IPS-18a (cell line): ENCODE measurements around the gene IL4R.

Experiments used
- H3K27ac ChIP-seq: one replicate; pipeline ENCODE4 v1.5.1; 2013; ENCODE audit warnings: low read length
- H3K27me3 ChIP-seq: one replicate; pipeline ENCODE4 v1.6.1; 2013; ENCODE audit warnings: mild to moderate bottlenecking, low read length; ENCODE audit not compliant: control insufficient read depth, insufficient read depth
- H3K36me3 ChIP-seq: one replicate; pipeline ENCODE4 v1.6.1; 2013; ENCODE audit warnings: low read depth, low read length; ENCODE audit not compliant: control insufficient read depth
- H3K4me1 ChIP-seq: one replicate; pipeline ENCODE4 v1.6.1; 2013; ENCODE audit warnings: low read depth, low read length; ENCODE audit not compliant: control insufficient read depth
- H3K4me3 ChIP-seq: one replicate; pipeline ENCODE4 v1.5.1; 2013; ENCODE audit warnings: low read length
- H3K9ac ChIP-seq: one replicate; pipeline ENCODE4 v1.6.1; 2013; ENCODE audit warnings: mild to moderate bottlenecking, low read length, moderate library complexity
- H3K9me3 ChIP-seq: one replicate; pipeline ENCODE4 v1.6.1; 2013; ENCODE audit warnings: low read depth, low read length; ENCODE audit not compliant: control insufficient read depth

The IL4R gene

DNA sequence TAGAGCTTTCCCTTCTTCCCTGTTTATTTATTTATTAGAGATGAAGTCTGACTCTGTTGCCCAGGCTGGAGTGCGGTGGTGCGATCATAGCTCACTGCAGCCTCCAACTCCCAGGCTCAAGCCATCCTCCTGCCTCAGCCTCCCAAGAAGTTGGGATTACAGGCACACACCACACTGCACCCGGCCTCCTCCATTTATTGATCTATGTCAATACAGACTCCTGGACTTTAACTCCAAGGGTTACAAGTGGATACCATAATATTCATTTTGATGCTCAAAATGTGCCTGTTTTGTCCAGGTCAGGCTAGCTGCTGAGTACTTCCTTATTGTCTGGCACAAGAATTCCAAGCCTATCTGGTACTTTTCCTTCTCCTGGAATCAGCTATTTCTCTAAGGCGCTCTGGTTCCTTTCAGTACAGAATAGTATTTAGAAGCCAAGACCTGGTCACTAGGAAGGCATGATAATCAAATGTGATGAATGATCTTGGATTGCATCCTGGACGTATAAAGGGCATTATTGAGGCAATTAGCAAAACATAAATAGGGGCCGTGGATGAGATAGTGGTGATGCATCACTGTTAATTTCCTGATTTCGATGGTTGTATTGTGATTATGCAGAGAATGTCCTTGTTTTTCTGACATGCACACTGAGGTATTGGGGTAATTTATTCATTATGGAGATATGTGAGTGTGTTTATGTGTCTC lies 21.7 kb downstream of the IL4R start:
- no peaks in the 10 kb centered on the region for H3K9me3 ChIP-seq
- H3K4me1 ChIP-seq, result peaks cover 11% of the 10 kb centered on the region
- no peak overlapping the region for H3K27ac ChIP-seq
- H3K9ac ChIP-seq, result no peak overlapping the region
- no peaks in the 10 kb centered on the region for H3K36me3 ChIP-seq
- H3K4me3 ChIP-seq, result no peak overlapping the region
- no peaks in the 10 kb centered on the region for H3K27me3 ChIP-seq

DNA sequence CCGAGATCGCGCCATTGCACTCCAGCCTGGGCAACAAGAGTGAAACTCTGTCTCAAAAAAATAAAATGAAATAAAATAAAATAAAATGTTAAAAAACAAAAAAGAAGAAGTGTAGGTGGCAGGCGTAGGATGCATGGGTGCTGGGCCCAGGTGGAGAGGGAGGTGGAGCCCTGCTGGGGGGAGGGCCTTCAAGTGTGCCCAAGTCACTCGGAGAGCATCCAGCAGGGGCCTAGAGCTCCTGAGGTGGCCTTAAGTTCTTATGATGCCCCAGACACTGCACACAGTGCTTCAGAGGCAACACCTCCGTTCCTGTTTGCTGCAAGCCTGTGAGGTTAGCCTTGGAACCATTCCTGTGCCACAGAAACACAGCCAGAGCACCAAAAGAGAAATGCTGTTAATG lies 23.2 kb downstream of the IL4R start:
- Histone ChIP-seq H3K27ac (no peak overlapping the region), H3K4me1 (peaks cover 4% of the 10 kb centered on the region), H3K9ac (no peak overlapping the region), H3K9me3 (no peaks in the 10 kb centered on the region), H3K27me3 (no peaks in the 10 kb centered on the region), H3K36me3 (peaks cover 2% of the 10 kb centered on the region), H3K4me3 (no peak overlapping the region)

DNA sequence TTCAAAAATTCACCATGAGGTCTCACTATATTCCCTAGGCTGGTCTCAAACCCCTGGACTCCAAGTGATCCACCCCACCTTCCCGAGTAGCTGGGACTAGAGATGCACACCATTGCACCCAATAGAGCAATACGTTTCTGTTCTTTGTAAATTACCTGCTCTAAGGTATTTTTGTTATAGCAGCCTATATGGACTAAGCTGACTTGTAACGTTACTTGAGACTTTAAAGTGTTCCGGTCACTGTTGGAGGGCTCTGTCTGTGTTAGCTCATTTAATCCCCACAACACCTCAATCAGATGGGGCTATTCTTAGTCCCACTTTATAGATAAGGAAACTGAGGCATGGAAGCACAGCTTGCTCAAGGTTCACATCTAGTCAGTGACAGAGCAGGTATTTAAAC lies 25.4 kb downstream of the IL4R start:
- Histone ChIP-seq H3K27ac (no peak overlapping the region), H3K4me1 (no peaks in the 10 kb centered on the region), H3K4me3 (no peak overlapping the region), H3K9ac (no peak overlapping the region), H3K9me3 (no peaks in the 10 kb centered on the region), H3K36me3 (peaks cover 5% of the 10 kb centered on the region), H3K27me3 (no peaks in the 10 kb centered on the region)

DNA sequence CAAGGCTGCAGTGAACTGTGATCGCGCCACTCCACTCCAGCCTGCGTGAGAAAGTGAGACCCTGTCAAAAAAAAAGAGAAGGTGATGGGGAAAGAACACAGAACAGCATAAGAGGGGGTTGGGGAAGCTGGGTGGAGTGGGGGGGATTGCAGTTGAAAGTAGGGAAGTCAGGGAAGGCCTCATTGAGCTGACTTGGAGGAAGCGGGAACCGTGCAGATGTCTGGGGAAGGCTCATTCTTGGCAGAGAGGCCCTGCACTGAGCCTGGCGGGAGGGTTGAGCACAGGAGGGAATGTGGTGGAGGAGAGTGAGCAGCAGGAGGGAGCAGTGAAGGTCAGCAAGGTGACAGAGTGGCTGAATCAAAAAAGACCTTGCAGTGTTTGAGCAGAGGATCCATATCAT lies 26.9 kb downstream of the IL4R start:
- Histone ChIP-seq H3K36me3 (peaks cover 5% of the 10 kb centered on the region), H3K4me1 (no peaks in the 10 kb centered on the region), H3K27ac (no peak overlapping the region), H3K9ac (no peak overlapping the region), H3K27me3 (no peaks in the 10 kb centered on the region), H3K9me3 (no peaks in the 10 kb centered on the region), H3K4me3 (no peak overlapping the region)

DNA sequence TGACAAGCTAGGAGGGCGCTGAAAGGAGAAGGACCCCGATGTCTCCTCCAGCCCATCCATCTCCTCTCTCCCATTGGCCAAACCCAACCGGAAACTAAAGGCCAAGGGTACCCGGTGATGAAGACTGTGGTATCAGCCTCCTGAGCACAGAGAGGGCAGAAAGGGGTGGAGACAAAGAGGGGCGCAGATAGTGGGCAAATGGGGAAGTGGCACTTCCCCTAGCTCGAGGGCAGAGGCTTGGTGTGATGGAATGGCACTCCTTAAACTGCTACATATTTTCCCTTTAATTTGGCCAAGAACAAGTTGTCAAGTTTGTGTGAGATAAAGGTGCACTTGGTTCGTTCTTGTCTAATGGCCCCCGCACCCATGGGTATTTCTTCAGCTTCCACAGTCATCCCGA lies 27.8 kb downstream of the IL4R start:
- peaks cover 8% of the 10 kb centered on the region for H3K36me3 ChIP-seq

DNA sequence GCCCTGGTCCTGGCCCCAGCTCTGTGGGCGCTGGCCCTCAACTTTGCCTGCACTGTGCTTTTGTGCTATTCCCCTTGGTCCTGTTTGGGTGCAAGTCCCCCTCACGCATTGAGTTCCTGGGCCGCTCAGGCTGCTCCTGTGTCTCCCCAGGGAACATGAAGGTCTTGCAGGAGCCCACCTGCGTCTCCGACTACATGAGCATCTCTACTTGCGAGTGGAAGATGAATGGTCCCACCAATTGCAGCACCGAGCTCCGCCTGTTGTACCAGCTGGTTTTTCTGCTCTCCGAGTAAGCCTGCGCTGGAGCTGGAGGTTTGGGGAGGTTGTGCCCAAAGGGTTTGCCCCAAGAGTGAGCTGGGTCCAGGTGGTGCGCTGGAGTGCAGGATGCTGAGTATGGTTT lies 28.2 kb downstream of the IL4R start:
- Histone ChIP-seq H3K4me1 (no peaks in the 10 kb centered on the region), H3K4me3 (no peak overlapping the region), H3K36me3 (peaks cover 11% of the 10 kb centered on the region), H3K9me3 (no peaks in the 10 kb centered on the region), H3K9ac (no peak overlapping the region), H3K27ac (no peak overlapping the region), H3K27me3 (no peaks in the 10 kb centered on the region)

More for the DNA sequence above, 27.8 kb downstream of the IL4R start:
- H3K27me3 ChIP-seq, result no peaks in the 10 kb centered on the region
- no peak overlapping the region for H3K27ac ChIP-seq
- H3K9me3 ChIP-seq, result no peaks in the 10 kb centered on the region
- H3K4me1 ChIP-seq, result no peaks in the 10 kb centered on the region
- H3K4me3 ChIP-seq, result no peak overlapping the region
- no peak overlapping the region for H3K9ac ChIP-seq

DNA sequence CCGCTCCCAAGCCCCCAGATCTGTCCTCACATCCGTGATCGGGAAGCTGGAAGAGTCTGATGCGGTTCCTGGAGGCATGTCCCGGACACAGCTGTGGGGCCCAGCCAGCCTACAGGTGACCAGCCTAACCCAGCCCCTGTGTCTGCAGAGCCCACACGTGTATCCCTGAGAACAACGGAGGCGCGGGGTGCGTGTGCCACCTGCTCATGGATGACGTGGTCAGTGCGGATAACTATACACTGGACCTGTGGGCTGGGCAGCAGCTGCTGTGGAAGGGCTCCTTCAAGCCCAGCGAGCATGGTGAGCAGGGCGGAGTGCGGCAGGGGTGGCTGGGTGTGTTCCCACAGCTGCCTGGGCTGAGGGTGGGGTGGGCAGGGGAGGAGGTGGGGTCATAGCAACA lies 30.9 kb downstream of the IL4R start:
- peaks cover 11% of the 10 kb centered on the region for H3K36me3 ChIP-seq
- H3K27ac ChIP-seq, result no peak overlapping the region
- H3K4me1 ChIP-seq, result no peaks in the 10 kb centered on the region
- H3K4me3 ChIP-seq, result no peak overlapping the region
- H3K9me3 ChIP-seq, result no peaks in the 10 kb centered on the region
- H3K9ac ChIP-seq, result no peak overlapping the region
- H3K27me3 ChIP-seq, result no peaks in the 10 kb centered on the region

DNA sequence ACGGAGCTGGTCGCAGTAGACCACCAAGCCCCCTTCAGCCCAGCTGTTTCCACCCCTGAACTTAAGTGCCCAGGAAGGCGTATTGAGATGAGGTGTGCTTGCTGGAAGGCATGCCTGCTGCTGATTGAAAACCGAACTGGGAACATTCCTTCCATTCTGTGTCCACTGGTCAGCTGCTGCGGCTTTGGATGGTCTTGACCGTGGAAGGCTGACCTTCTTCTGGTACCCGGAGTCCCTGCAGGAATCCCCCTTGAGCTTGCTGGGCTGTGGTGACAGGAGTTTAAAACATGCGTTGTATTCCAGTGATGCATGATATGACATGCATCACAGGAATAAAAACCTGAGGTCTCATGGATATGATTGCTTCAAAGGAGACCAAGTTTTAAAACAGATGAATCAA lies 31.4 kb downstream of the IL4R start:
- H3K9ac ChIP-seq, result no peak overlapping the region
- no peaks in the 10 kb centered on the region for H3K4me1 ChIP-seq
- no peaks in the 10 kb centered on the region for H3K9me3 ChIP-seq
- H3K36me3 ChIP-seq, result peaks cover 11% of the 10 kb centered on the region
- no peak overlapping the region for H3K27ac ChIP-seq
- H3K27me3 ChIP-seq, result no peaks in the 10 kb centered on the region
- H3K4me3 ChIP-seq, result no peak overlapping the region

DNA sequence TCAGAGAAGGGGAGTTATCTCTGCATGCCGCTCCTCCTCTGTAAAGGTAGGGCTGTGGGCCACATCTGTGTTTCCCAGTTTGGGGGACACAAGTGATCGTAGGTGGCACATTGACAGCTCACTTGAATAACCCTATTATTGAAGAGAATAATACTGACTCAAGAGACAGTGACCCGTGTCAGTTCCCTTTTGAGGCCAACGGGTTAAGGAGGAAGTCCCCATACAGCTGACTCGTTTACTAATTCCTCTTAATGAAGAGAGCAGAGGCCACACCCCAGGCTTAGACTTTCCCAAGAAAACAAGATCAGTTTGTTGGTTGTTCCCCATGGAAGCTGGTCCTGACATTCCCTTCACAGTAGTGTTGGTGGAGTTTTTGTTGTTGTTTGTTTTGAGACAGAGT lies 33.0 kb downstream of the IL4R start:
- peaks cover 20% of the 10 kb centered on the region for H3K36me3 ChIP-seq

DNA sequence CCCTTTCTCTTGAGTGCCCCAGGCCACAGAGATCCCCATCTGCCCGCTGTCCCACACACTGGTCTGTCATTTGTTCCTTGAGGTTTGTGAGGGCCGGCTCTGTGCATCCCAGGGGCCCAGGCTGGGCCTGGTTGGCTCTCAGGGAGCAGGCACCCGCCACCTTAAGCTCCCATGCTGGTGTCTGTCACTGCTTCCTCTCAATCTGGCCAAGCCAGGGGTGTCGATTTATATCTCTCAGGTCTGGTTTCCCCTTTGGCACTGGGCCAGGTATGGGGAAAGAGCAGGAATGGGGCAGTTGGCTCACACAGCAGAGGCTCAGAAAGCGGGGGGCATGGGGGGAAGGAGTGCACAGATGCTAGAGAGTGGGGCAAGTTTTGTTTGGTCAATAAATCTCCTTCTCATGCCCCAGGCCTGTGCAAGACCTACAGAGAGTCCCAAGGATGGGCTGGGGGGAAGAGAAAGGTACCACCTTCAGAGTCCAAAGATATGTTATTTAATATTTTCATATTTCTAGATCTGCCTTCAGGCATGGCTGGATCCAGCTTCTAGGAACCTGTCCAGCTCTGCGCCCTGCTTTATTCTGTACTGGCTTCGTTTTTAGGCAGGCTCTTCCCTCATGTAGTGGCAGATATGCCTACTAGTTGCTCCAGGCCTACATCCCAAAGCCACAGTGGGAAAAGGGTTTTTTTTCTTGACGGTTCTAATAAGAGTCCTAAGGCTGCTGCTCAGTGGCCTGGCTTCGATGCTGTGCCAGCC lies 34.3 kb downstream of the IL4R start:
- Histone ChIP-seq H3K36me3 (peaks cover 22% of the 10 kb centered on the region), H3K4me1 (no peaks in the 10 kb centered on the region), H3K9me3 (no peaks in the 10 kb centered on the region), H3K27me3 (no peaks in the 10 kb centered on the region), H3K4me3 (no peak overlapping the region), H3K9ac (no peak overlapping the region), H3K27ac (no peak overlapping the region)

More for the DNA sequence above, 33.0 kb downstream of the IL4R start:
- no peaks in the 10 kb centered on the region for H3K4me1 ChIP-seq
- no peak overlapping the region for H3K27ac ChIP-seq
- H3K9me3 ChIP-seq, result no peaks in the 10 kb centered on the region
- no peak overlapping the region for H3K9ac ChIP-seq
- H3K27me3 ChIP-seq, result no peaks in the 10 kb centered on the region
- H3K4me3 ChIP-seq, result no peak overlapping the region

DNA sequence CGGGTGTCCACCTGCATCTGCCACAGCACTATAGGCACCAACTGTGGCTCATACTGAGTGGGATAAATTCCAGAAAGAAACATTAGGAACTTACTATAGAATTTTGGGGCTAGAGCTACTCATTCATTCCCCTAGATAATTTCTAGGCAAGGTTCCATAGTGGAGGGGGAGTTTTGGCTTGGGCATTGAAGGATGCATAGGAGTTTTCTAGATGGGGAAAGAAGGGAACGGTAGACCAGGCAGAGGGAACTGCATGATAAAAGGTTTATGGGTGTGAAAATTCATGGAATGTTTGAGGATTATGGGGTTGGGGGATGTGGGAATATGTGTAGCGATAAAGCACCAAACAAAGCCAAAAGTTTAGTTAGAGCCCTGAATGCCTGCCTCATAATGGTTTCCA lies 35.5 kb downstream of the IL4R start:
- H3K9ac ChIP-seq, result no peak overlapping the region
- no peaks in the 10 kb centered on the region for H3K27me3 ChIP-seq
- H3K36me3 ChIP-seq, result peaks cover 22% of the 10 kb centered on the region
- no peak overlapping the region for H3K27ac ChIP-seq
- H3K4me1 ChIP-seq, result no peaks in the 10 kb centered on the region
- no peaks in the 10 kb centered on the region for H3K9me3 ChIP-seq
- H3K4me3 ChIP-seq, result no peak overlapping the region

DNA sequence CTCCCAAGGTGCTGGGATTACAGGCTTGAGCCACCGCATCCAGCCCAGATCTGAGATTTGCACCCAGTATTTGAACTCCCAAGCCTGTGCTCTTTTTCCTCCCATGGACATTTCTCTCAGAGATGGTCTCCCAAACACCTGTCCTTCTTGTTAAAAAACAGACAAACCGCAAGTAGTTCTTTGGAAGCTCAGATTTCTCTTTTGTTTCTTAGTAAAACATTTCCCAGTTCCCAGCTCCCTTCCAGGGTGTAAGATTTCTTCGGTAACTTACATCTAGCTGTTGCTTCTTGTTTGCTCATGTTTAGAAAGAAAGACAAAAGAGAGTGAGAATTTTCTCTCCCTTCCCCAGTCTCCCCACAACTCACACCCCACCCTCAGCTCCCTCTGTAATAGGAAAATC lies 36.2 kb downstream of the IL4R start:
- no peaks in the 10 kb centered on the region for H3K4me1 ChIP-seq
- H3K36me3 ChIP-seq, result peaks cover 22% of the 10 kb centered on the region
- H3K27me3 ChIP-seq, result no peaks in the 10 kb centered on the region

More for the DNA sequence above, 36.2 kb downstream of the IL4R start:
- H3K4me3 ChIP-seq, result no peak overlapping the region
- H3K9me3 ChIP-seq, result no peaks in the 10 kb centered on the region
- H3K9ac ChIP-seq, result no peak overlapping the region
- H3K27ac ChIP-seq, result no peak overlapping the region
